GM21447 (cell line): ENCODE measurements around the gene NEURL3.
"Not testable (repeated sequence)": the region's sequence is repeated elsewhere in the genome, so short reads cannot be mapped to it uniquely, and the experiment has no call there.

Experiments used
- ATAC-seq: cut with Tn5 transposase; IDR thresholded peaks from one replicate; pipeline ENCODE4 v1.9.1; 2021; ENCODE audit not compliant: unreplicated experiment

The NEURL3 gene

DNA sequence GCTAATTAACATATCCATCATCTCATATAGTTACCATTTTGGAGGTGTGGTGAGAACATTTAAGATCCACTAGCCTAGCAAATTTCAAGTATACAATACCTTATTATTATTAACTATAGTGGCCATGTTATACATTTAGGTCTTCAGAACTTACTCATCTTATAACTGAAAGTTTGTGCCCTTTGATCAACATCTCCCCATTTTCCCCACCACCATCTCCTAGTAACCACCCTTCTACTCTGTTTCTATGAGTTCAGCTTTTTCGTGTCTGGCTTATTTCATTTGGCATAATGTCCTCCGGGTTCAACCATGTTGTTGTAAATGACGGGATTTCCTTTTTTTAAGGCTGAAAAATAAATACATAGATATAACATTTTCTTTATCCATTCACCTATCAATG is 15.9 kb downstream of the NEURL3 start:
- ATAC-seq = no peak

DNA sequence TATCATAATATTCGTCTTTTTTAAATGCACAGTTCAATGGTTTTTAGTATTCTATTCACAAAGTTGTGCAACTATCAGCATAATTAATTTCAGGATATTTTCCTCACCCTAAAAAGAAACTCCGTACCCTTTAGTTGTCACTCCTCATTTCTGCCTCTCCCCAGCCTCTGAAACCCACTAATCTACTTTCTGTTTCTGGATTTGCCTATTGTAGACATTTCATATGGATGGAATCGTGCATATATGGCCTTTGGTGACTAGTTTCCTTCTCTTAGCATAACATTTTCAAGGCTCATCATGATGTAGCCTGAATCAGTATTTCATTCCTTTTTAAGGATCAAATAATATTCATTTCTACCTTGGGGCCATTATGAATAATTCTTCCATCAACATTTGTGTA is 18.5 kb downstream of the NEURL3 start:
- ATAC-seq = no peak

DNA sequence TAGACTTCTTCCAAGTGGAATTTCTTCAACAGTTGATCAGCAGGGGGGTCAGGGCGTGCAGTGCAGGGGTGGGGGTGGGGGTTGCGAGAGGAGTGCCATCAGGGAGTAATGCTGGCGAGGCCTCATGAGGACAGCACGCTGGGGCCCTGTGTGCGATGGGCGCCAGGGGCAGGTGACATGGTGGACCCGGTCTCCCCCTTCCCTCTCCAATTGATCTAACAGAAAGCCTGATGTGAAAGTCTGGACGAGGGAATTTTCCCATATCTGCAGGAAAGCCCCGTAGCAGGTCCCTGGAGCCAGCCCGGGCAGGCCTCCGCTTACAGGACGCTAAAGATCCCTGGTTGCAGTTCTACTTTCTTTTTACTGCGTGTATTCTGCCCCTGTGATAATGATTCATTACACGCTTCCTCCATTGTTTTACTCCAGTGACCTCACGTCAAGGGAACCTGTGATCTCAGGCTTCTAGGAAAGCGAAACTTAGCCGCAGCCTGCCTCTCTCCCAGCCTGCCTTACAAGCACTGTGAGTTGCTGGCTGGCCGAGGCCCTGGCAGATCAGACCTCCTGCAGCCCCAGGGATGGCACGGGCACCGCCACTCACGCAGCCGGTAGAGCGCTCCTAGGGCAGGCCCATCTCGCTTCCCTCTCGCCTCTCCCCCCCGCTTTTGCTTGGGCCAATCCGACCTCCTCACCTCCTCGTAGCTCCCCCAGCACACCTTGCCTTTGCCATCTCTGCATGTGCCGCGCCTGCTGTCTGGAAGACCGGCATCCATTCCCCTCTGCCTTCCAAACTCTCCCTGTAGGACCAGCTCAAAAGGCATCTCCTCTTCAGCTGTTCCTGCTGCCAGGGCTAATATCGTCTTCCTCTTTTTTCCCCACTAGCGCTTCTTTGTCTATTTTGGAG is 19.2 kb downstream of the NEURL3 start:
- peak; percentile 87 for ATAC-seq

DNA sequence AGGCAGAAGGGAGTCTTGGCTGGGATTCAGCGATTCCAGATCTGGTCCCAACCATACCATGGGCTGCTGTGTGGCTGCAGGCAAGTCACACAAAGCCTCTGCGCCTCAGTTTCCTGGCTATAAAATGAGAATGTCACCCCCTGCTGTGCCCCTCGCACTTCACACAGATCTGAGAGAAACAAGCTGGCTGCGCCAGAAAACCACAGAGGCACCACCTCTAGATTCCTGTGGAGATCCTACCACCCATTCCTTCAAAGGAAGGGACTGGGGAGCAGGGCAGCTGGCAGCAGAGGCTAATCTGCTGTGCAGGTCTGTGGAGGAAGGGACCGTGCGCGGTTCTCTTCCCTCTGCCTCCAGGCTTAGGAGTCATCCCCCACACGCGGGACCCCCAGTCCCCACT is 19.8 kb downstream of the NEURL3 start:
- ATAC-seq = no peak

DNA sequence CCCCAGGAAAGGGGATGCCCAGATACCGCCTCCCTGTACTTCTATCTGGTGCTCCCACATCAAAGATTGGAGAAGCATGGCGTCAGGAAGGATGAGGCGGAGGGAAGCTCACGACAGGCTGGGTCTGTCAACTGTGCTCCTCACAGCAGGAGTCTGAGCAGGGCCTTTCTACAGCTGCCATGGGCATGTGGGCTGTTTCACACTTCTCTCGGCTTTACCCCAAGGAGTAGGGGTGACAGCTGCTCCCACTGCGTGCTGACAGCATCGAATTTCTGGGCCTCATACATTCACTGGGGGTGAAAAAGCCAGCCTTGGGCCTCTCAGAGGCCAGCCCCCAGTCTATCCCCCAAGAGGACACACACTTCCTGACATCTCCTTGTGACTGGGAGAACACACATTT is 21.1 kb downstream of the NEURL3 start:
- no peak for ATAC-seq

DNA sequence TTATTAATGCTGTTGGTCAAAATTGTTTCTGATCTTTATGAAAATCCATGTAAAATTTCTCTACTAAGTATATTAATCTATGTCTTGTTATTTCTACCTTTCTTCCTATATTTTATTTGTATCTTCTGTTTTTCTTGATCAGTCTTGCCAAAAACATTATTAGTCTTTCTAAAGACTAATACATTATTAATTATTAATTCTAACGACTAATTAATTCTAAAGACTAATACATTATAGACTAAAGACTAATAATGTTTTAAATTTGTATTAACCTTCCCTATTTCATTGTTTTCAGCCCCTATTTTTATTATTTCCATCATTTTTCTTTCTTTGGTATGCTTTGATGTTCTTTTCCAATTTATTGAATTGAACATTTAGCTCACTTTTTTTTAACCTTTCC is 27.7 kb downstream of the NEURL3 start:
- no peak for ATAC-seq

DNA sequence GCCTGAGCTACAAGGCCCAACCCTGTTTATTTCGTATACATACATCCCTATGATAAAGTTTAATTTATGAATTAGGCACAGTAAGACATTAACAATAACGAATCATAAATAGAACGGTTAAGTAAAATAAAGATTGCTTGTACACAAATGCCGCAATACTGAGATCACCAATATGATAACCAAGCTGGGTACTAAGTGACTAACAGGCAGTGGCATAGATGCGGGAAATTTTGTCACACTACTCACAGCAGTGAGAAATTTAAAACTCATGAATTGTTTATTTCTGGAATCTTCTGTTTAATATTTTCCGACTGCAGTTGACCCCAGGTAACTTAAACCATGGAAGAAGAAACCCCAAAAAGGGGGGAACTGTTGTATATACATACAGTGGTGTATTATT is 33.4 kb downstream of the NEURL3 start:
- ATAC-seq = no peak

DNA sequence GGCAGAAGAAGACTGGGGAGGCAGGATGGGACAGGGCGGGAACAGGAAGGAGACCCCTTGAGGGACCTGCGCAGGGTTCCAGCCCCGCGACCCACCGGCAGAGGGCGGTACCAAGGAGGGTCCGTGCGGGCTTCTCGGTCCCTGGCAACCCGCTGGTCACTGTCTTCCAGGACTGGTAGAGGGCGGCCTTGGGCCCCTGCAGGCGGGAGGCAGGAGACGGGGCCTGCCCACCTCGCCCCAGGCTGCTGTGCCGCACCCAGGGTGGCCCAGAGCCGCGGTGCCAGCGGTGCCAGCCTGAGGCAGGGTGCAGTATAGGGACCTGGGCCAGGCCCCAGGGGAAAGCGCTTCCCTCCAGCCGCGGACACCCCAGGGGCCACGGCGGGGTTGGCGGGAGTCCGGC is 34.5 kb downstream of the NEURL3 start:
- no peak for ATAC-seq

DNA sequence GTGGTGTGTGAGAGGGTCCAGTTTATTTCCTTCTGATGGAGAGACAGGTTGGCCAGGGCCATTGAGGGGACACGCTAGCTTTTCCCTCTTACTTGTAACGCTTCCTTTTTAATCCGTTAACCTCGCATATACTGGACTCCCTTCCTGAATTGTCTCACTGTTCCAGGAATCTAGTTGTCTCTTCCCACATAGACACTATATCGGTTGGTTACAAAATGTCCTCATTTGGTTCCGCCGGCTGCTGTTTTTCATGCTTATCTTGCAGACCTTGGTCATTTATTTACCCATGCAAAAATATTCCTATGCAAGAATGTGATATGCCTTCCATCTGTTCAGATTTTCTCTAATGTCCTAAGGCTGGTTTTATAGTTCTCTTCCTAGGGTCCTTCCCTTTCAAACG is 35.0 kb downstream of the NEURL3 start:
- no peak for ATAC-seq

DNA sequence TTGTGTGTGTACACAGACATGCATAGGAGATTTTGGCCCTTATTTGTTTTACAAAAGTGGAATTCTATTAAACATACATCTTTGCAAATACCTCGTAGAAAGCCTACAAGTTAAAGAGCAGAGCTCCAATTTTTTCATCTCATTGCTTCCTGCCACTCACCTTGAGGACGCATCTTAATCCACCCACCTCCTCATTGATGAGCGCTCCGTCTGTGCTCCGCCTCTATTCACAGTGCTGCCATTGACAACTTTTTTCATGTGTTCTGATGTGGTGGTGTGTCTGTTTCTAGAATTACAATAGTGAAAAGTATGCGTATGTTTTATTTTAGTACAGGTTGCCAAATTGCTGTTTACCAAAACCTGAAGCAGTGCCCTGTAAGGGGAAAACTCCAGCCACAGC is 36.3 kb downstream of the NEURL3 start:
- ATAC-seq = no peak

DNA sequence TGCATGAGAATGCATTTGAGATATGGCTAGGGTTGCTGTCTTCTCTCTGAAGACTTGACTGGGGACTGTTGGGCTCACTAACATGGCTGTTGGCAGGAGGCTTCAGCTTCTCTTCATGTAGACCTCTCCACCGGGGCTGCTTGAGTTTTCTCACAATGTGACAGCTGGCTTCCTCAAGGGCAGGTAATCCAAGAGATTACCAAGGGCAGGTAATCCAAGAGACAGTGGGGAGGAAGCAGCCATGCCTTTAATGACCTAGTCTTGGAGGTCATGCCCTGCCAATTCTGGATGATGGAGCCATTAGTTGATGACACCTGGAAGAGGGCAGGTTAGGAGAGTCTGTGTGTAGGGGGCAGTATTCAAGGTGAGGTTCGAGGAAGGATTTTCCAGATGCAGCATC is 40.5 kb downstream of the NEURL3 start:
- ATAC-seq = no peak

DNA sequence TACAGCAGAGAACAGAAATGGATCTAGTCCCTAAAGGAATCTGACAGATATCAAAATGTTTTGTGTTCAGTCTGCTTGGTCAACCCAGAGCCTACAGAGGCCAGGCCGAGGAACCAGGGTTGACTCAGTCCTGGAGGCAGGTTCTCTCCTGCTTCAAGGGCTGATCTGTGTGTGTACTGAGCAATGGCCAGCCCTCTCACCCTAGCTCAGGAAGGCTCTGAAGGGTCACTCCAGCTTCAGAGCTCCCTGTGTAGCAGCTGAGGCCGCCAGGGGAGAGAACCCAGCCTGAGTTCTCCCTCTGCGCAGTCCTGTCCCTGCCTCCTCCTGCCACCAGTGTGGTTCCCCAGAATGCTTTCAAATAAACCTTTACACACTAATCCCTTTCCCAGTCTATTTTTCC is 41.1 kb downstream of the NEURL3 start:
- ATAC-seq = no peak

DNA sequence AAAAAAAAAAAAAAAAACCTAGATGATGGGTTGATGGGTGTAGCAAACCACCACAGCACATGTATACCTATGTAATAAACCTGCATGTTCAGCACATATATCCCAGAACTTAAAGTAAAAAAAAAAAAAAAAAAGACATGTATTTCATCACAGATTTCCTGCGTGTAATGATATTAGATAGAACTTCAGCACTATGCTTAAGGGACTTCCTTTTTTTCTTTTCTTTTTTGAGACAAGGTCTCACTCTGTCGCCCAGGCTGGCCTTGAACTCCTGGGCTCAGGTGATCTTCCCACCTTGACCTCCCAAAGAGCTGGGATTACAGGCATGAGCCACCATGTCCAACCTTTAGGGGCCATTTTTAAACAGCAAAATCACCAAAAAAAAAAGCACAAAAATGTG is 42.0 kb downstream of the NEURL3 start:
- ATAC-seq = no peak

DNA sequence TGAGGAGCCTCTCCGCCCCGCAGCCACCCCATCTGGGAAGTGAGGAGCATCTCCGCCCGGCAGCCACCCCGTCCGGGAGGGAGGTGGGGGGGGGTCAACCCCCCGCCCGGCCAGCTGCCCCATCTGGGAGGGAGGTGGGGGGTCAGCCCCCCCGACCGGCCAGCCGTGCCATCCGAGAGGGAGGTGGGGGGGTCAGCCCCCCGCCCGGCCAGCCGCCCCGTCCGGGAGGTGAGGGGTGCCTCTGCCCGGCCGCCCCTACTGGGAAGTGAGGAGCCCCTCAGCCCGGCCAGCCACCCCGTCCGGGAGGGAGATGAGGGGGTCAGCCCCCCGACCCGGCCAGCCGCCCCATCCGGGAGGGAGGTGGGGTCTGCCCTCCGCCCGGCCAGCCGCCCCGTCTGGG is 43.5 kb downstream of the NEURL3 start:
- not testable (repeated sequence) for ATAC-seq

DNA sequence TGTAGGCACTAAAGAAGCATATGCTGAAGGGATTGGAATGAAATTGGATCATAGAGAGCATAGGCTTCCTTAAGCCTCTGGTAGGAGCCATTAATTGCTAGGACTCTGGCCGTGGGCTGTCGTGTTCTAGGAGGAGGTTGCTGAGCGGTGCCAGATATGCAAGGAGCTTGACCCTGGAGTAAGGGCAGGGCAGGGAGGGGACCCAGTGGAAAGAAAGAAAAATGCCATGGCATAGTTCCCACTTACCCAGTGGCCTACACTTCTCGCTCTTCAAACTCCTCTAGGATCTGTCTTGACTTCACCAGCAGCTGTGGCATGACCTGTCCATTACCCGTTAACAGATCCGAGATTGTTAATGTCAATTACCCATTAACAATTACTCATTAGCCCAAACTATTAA is 53.1 kb downstream of the NEURL3 start:
- no peak for ATAC-seq

DNA sequence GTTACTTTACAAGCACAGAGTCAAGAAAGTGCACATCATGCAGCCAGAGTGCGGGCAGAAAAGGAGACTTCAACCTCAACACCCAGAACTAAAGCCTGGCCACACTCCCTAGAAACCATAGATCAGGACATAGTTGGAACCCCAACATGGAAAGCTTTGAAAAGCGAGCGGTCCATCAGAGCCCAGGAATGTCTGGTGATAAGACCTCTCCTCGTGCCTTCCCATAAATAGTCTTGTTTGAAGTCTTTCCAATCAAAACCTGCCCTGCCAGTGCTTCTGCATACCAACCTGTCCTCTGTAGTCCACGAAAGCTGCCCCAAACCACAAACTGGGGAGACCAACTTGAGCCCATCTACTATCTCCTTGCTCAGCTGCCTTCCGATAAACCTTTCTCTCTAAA is 55.5 kb downstream of the NEURL3 start:
- no peak for ATAC-seq

DNA sequence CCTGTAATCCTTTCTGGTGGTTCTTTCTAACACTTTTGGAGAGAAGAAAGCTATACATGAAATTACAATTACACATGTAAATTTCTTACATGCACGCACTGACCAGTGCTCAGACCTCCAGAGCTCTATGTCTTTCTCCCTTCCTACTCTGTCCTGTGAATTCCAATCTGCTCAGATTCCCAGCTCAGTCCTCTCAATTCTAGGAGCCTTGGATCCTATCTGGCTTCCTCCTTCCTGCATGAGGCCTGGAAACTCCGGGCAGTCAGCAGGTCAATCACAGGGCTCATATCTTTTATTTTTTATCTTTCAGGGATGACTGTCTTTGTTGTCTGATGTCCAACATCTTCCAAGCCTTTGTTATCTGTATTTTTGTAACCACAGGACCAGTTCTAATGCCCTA is 56.0 kb downstream of the NEURL3 start:
- ATAC-seq = no peak

DNA sequence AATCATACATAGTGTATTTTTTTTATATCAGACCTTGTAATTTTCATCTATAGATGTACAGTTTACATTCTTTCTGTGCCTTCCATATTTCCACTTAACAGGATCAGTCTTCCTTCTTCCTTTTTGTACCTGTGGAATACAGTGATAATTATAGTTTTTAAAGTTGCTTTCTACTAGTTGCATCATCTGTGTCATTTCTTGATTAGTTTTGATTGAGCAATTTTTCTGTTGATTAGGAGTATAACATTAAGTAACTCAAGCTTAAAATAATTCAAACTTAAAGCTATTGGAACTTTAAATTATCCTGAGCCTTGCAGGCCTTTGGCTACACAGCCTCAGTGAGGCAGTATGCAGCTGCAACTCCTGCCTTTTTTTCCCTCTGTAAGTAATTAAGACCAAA is 57.4 kb downstream of the NEURL3 start:
- ATAC-seq = no peak
